ENCODE measurements around the gene UMODL1. TPM values are rescaled to one million over a fixed set of nuclear protein-coding genes. Genes with fewer than 3 reads are reported as not detected.

The UMODL1 gene
- total RNA-seq, 1 experiment from 2014 or later = not detected

DNA sequence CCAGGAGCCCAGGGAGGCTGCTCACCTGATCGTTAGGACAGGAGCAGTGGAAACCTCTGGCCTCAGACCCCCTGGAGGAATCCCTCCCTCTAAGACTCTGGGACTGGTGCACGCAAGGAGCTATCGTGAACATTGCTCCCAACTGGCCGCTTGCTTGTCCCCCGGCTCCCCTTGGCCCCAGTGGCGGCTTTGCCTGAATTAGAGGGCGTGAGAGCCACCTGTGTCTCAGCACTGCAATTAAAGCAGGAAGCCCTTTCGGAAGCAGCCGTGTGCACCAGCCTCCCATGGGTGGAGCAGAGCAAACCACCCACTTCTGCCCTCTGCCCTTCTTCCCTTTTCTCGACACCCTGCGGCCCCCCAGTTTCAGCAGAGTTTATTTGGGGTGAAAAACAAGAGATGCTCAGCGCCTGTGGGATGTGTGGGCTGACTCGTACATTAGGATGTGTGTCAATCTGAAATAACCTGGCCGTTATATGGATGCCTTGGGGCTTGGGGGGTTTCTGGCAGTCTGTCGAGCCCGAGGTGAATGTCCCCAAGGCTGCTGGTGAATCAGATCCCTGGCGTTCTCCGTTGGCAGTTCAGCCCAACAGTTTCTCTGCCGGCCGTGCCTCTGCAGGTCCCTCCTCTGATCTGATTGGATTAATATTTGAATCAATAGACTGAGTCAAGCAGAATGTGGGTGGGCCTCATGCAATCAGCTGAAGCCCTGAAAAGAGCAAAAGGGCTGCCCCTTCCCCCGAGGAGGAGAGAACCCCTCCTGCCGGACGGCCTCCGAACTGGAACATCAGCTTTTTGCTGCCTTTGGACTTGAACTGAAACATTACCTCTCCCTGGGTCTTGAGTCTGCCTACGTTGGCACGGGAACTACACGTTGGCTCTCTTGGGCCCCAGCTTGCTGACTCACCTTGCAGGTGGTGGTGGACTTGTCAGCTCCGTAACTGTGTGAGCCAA is 7.3 kb upstream of the UMODL1 start:
- Histone ChIP-seq H3K79me1 (ENCODE audit: insufficient read depth, low read depth, low read length, poor library complexity, severe bottlenecking) (no peaks in the 10 kb centered on the region), H3K23me2 (ENCODE audit: insufficient read length, low read depth, low read length, poor library complexity, severe bottlenecking) (no peaks in the 10 kb centered on the region), H4K8ac (replicated peaks; ENCODE audit: insufficient read length, low read depth, low read length) (no peak overlapping the region), H3K18ac (ENCODE audit: insufficient read length, low read depth, low read length) (no peak overlapping the region), H2AFZ (ENCODE audit: low read length) (no peak overlapping the region), H4K5ac (ENCODE audit: insufficient read length, low read depth, low read length) (no peak overlapping the region), H3K79me2 (ENCODE audit: insufficient read depth, low read length) (no peaks in the 10 kb centered on the region), H3K23ac (ENCODE audit: insufficient read length, low read depth, low read length) (no peak overlapping the region), H2BK15ac (ENCODE audit: low read depth, low read length) (no peak overlapping the region), H2BK12ac (ENCODE audit: insufficient read length, low read depth, low read length) (no peak overlapping the region), H3K4me1 (ENCODE audit: insufficient read depth, low read length) (no peaks in the 10 kb centered on the region; the same call in 1 of the 2 replicates), H3K56ac (ENCODE audit: insufficient read length, low read depth, low read length) (no peak overlapping the region), H2BK120ac (ENCODE audit: low read depth, low read length, poor library complexity, severe bottlenecking) (no peak overlapping the region), H2AK5ac (ENCODE audit: insufficient read length, low read length) (no peak overlapping the region), H2BK20ac (ENCODE audit: low read depth, low read length, poor library complexity, severe bottlenecking) (no peak overlapping the region), H3K27me3 (ENCODE audit: insufficient read depth, low read length) (no peaks in the 10 kb centered on the region), H3K14ac (ENCODE audit: insufficient read depth, low read length) (no peak overlapping the region), H4K20me1 (ENCODE audit: control insufficient read depth, insufficient read depth, insufficient read length) (no peaks in the 10 kb centered on the region), H4K91ac (ENCODE audit: insufficient read length, low read depth, low read length) (no peak overlapping the region), H3T11ph (ENCODE audit: low read length) (no peak overlapping the region), H2BK5ac (ENCODE audit: insufficient read length, low read length) (no peak overlapping the region), H3K9me3 (ENCODE audit: control insufficient read depth, low read depth, low read length) (no peaks in the 10 kb centered on the region), H3K27ac (ENCODE audit: insufficient read length, low read depth, low read length) (no peak overlapping the region), H3K4me2 (ENCODE audit: insufficient read depth, insufficient read length, low read length) (no peak overlapping the region), H3K9ac (ENCODE audit: extremely low read depth, insufficient read length, low read length) (no peak overlapping the region), H3K4ac (ENCODE audit: low read depth, low read length) (no peak overlapping the region)
- peaks cover 11% of the 10 kb centered on the region for H3K27me3 Mint-ChIP-seq (ENCODE audit: low read depth)
- H3K4me3 Mint-ChIP-seq = 0 out of 5 replicates have a peak overlapping the region, but pooled peaks of 1 of the 2 experiments have one; percentile 29
- H3K9me3 Mint-ChIP-seq = no peaks in the 10 kb centered on the region
- WGBS (ENCODE audit: extremely low coverage, insufficient read length, low lambda C conversion rate) = no CpG with 5 or more reads among the region's 28 CpGs
- no peaks in the 10 kb centered on the region for H3K36me3 Mint-ChIP-seq (ENCODE audit: insufficient read depth in 1 of 3, low read depth in 3 of 3)
- peaks cover 41 to 50% of the 10 kb centered on the region in 2 experiments for H3K4me1 Mint-ChIP-seq
- DNase-seq = no peak
- H3K27ac Mint-ChIP-seq = no peak overlapping the region
- TF ChIP-seq, protein P1, sequence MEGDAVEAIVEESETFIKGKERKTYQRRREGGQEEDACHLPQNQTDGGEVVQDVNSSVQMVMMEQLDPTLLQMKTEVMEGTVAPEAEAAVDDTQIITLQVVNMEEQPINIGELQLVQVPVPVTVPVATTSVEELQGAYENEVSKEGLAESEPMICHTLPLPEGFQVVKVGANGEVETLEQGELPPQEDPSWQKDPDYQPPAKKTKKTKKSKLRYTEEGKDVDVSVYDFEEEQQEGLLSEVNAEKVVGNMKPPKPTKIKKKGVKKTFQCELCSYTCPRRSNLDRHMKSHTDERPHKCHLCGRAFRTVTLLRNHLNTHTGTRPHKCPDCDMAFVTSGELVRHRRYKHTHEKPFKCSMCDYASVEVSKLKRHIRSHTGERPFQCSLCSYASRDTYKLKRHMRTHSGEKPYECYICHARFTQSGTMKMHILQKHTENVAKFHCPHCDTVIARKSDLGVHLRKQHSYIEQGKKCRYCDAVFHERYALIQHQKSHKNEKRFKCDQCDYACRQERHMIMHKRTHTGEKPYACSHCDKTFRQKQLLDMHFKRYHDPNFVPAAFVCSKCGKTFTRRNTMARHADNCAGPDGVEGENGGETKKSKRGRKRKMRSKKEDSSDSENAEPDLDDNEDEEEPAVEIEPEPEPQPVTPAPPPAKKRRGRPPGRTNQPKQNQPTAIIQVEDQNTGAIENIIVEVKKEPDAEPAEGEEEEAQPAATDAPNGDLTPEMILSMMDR (conservative IDR thresholded peaks at IDR 0.05) = no peak
